Immature natural killer cell (primary cell): ENCODE results near the gene FAM53B. TPM values are rescaled to one million over a fixed set of nuclear protein-coding genes. Genes with fewer than 3 reads are reported as not detected.
"Not testable (repeated sequence)": the region's sequence is repeated elsewhere in the genome, so short reads cannot be mapped to it uniquely, and the experiment has no call there.

ENCODE experiments used
- DNase-seq, 3 donors: peaks; one replicate each; pipeline ENCODE4 v3.0.0; 2022; ENCODE audit warnings: mixed read lengths in 1 of 3
- H3K27ac Mint-ChIP-seq, 6 donors: one replicate each; pipeline ENCODE4 v1.8.0; 2020; ENCODE audit warnings: mixed read lengths in 6 of 6, mild to moderate bottlenecking in 5 of 6, inconsistent platforms in 4 of 6, moderate library complexity in 3 of 6
- H3K27me3 Mint-ChIP-seq, 3 donors: one replicate each; pipeline ENCODE4 v1.8.0; 2020 to 2021; ENCODE audit warnings: low read depth in 3 of 3, mild to moderate bottlenecking in 3 of 3, mixed read lengths in 3 of 3, moderate library complexity in 3 of 3, inconsistent platforms in 1 of 3
- H3K36me3 Mint-ChIP-seq, 3 donors: one replicate each; pipeline ENCODE4 v1.8.0; 2020; ENCODE audit warnings: mixed read lengths in 3 of 3, inconsistent platforms in 2 of 3, mild to moderate bottlenecking in 2 of 3
- H3K4me1 Mint-ChIP-seq, 2 donors: one replicate each; pipeline ENCODE4 v1.8.0; 2020; ENCODE audit warnings: inconsistent platforms in 2 of 2, mild to moderate bottlenecking in 2 of 2, mixed read lengths in 2 of 2, moderate library complexity in 1 of 2
- H3K4me3 Mint-ChIP-seq, 5 donors: one replicate each; pipeline ENCODE4 v1.8.0; 2020; ENCODE audit warnings: mild to moderate bottlenecking in 5 of 5, mixed read lengths in 5 of 5, inconsistent platforms in 3 of 5, moderate library complexity in 3 of 5
- H3K9me3 Mint-ChIP-seq, 6 donors: one replicate each; pipeline ENCODE4 v1.8.0; 2020; ENCODE audit warnings: mild to moderate bottlenecking in 6 of 6, mixed read lengths in 6 of 6, inconsistent platforms in 4 of 6, moderate library complexity in 3 of 6
- polyA plus RNA-seq, 3 donors: library from polyadenylated mRNA; unstranded; fragments of 300-500 nt; fragmentation: Illumina TruSeq; gene quantifications; one replicate each; pipeline ENCODE4 v1.2.3, GENCODE V29; 2021

Gene FAM53B
- 10 to 100 TPM; 12.1 to 62.1 (median 23.8) TPM for polyA plus RNA-seq

GRCh38 chr10:124744102-124745050 lies at the start of gene FAM53B:
Gene FAM53B, minus strand, starts transcription at chr10:124744378. Its CDS starts 37,665 bp downstream, at chr10:124706713.
- Mint-ChIP-seq H3K4me1 (peaks cover 48 to 57% of the 10 kb centered on the region in 2 donors), H3K9me3 (no peaks in the 10 kb centered on the region), H3K27ac (peak within 1 kb of the TSS; percentile 91 to 99 (median 98)), H3K27me3 (peaks cover 13 to 29% (median 25%) of the 10 kb centered on the region in 3 donors), H3K36me3 (no peaks in the 10 kb centered on the region), H3K4me3 (peak within 1 kb of the TSS; percentile 93 to 99 (median 96))
- peak; percentile 86 to 88 (median 88) for DNase-seq

- Mint-ChIP-seq H3K36me3 (peaks cover 0 to 3% (median 3%) of the 10 kb centered on the region in 3 donors), H3K9me3 (no peaks in the 10 kb centered on the region), H3K27ac (peak overlapping the region; percentile 11 to 93 (median 82)), H3K4me1 (peaks cover 23 to 25% of the 10 kb centered on the region in 2 donors), H3K4me3 (peak overlapping the region; percentile 92 to 99 (median 97)), H3K27me3 (peaks cover 2 to 11% (median 3%) of the 10 kb centered on the region in 3 donors)
- no peak for DNase-seq
Observed at GRCh38 chr10:124792998-124793352, 48.8 kb upstream of the FAM53B start.

- Mint-ChIP-seq H3K27me3 (peaks cover 2 to 9% (median 3%) of the 10 kb centered on the region in 3 donors), H3K27ac (peak within 1 kb of the TSS; percentile 90 to 96 (median 94)), H3K9me3 (no peaks in the 10 kb centered on the region)
Observed at GRCh38 chr10:124791547-124792348, 47.6 kb upstream of the FAM53B start, which contains the start of gene EEF1AKMT2. Gene EEF1AKMT2, minus strand, starts transcription at chr10:124791887. Its CDS starts 54 bp downstream, at chr10:124791833.

GRCh38 chr10:124782900-124783299 lies 38.7 kb upstream of the FAM53B start:
- peaks cover 12 to 18% (median 16%) of the 10 kb centered on the region in 3 donors for H3K36me3 Mint-ChIP-seq
- not testable (repeated sequence) for H3K27me3 Mint-ChIP-seq, H3K9me3 Mint-ChIP-seq, H3K4me1 Mint-ChIP-seq, DNase-seq, H3K4me3 Mint-ChIP-seq, H3K27ac Mint-ChIP-seq

More at GRCh38 chr10:124791547-124792348, 47.6 kb upstream of the FAM53B start, which contains the start of gene EEF1AKMT2:
- peak; percentile 87 to 90 (median 89) for DNase-seq
- Mint-ChIP-seq H3K36me3 (peaks cover 0 to 8% (median 7%) of the 10 kb centered on the region in 3 donors), H3K4me1 (peaks cover 23 to 25% of the 10 kb centered on the region in 2 donors), H3K4me3 (peak within 1 kb of the TSS; percentile 92 to 99 (median 97))

- no peaks in the 10 kb centered on the region for H3K4me1 Mint-ChIP-seq
- H3K27me3 Mint-ChIP-seq, result peaks cover 0 to 5% (median 0%) of the 10 kb centered on the region in 3 donors
- H3K36me3 Mint-ChIP-seq, result peaks cover 17 to 38% (median 19%) of the 10 kb centered on the region in 3 donors
- no peak overlapping the region for H3K4me3 Mint-ChIP-seq
- no peak for DNase-seq
- H3K27ac Mint-ChIP-seq, result no peak overlapping the region
- no peaks in the 10 kb centered on the region for H3K9me3 Mint-ChIP-seq
Observed at GRCh38 chr10:124768791-124769190, 24.6 kb upstream of the FAM53B start.

GRCh38 chr10:124765256-124765655 lies 21.1 kb upstream of the FAM53B start:
- Mint-ChIP-seq H3K27me3 (peaks cover 0 to 3% (median 0%) of the 10 kb centered on the region in 3 donors), H3K4me1 (no peaks in the 10 kb centered on the region), H3K9me3 (no peaks in the 10 kb centered on the region), H3K36me3 (peaks cover 15 to 35% (median 17%) of the 10 kb centered on the region in 3 donors), H3K4me3 (no peak overlapping the region), H3K27ac (no peak overlapping the region)
- DNase-seq, result no peak

- Mint-ChIP-seq H3K27me3 (no peaks in the 10 kb centered on the region), H3K27ac (no peak overlapping the region), H3K4me1 (no peaks in the 10 kb centered on the region), H3K9me3 (no peaks in the 10 kb centered on the region), H3K36me3 (peaks cover 16 to 45% (median 27%) of the 10 kb centered on the region in 3 donors), H3K4me3 (no peak overlapping the region)
- no peak for DNase-seq
Observed at GRCh38 chr10:124763267-124763666, 19.1 kb upstream of the FAM53B start.

GRCh38 chr10:124762281-124762680 lies 18.1 kb upstream of the FAM53B start:
- Mint-ChIP-seq H3K9me3 (no peaks in the 10 kb centered on the region), H3K36me3 (peaks cover 16 to 43% (median 23%) of the 10 kb centered on the region in 3 donors), H3K4me1 (no peaks in the 10 kb centered on the region), H3K27me3 (no peaks in the 10 kb centered on the region), H3K4me3 (no peak overlapping the region), H3K27ac (peak overlapping the region in 1 of 6 donors; percentile 67)
- no peak for DNase-seq

GRCh38 chr10:124756156-124756903 lies 12.2 kb upstream of the FAM53B start:
- Mint-ChIP-seq H3K36me3 (peaks cover 10 to 36% (median 23%) of the 10 kb centered on the region in 3 donors), H3K9me3 (no peaks in the 10 kb centered on the region), H3K4me1 (no peaks in the 10 kb centered on the region), H3K4me3 (no peak overlapping the region), H3K27me3 (no peaks in the 10 kb centered on the region), H3K27ac (no peak overlapping the region)
- DNase-seq, result no peak

GRCh38 chr10:124755581-124755980 lies 11.4 kb upstream of the FAM53B start:
- no peak overlapping the region for H3K27ac Mint-ChIP-seq
- H3K9me3 Mint-ChIP-seq, result no peaks in the 10 kb centered on the region
- no peak for DNase-seq
- H3K36me3 Mint-ChIP-seq, result peaks cover 9 to 29% (median 18%) of the 10 kb centered on the region in 3 donors
- no peaks in the 10 kb centered on the region for H3K4me1 Mint-ChIP-seq
- no peaks in the 10 kb centered on the region for H3K27me3 Mint-ChIP-seq
- H3K4me3 Mint-ChIP-seq, result no peak overlapping the region

GRCh38 chr10:124754227-124754626 lies 10.0 kb upstream of the FAM53B start:
- no peak for DNase-seq
- no peaks in the 10 kb centered on the region for H3K9me3 Mint-ChIP-seq
- no peaks in the 10 kb centered on the region for H3K27me3 Mint-ChIP-seq
- H3K27ac Mint-ChIP-seq, result no peak overlapping the region
- H3K4me3 Mint-ChIP-seq, result no peak overlapping the region
- peaks cover 5 to 21% (median 9%) of the 10 kb centered on the region in 3 donors for H3K36me3 Mint-ChIP-seq
- H3K4me1 Mint-ChIP-seq, result peaks cover 0 to 3% of the 10 kb centered on the region in 2 donors

- peak overlapping the region in 5 of 6 donors; percentile 21 to 71 (median 56) for H3K27ac Mint-ChIP-seq
- H3K4me3 Mint-ChIP-seq, result no peak overlapping the region
- DNase-seq, result no peak
- H3K9me3 Mint-ChIP-seq, result no peaks in the 10 kb centered on the region
- peaks cover 0 to under 1% (median under 1%) of the 10 kb centered on the region in 3 donors for H3K36me3 Mint-ChIP-seq
- H3K4me1 Mint-ChIP-seq, result peaks cover 14 to 23% of the 10 kb centered on the region in 2 donors
- H3K27me3 Mint-ChIP-seq, result peaks cover 0 to 9% (median 8%) of the 10 kb centered on the region in 3 donors
Observed at GRCh38 chr10:124748953-124749645, 4.9 kb upstream of the FAM53B start.
